NCI-H1417 treated with DMSO at 0.1 percent for 48 hours (cell line): ENCODE results near the gene GPR143.
"Not testable (repeated sequence)": the region's sequence is repeated elsewhere in the genome, so short reads cannot be mapped to it uniquely, and the experiment has no call there.

ENCODE experiments used
- DNase-seq: peaks from one replicate; lab custom pipeline; 2025; lab: John Stamatoyannopoulos, UW

The GPR143 gene

GRCh38 chrX:9765737-9766097 lies at the start of gene GPR143:
GPR143 (minus strand) TSS chrX:9765847; CDS start chrX:9765817, 30 bp downstream.
- no peak for DNase-seq

- not testable (repeated sequence) for DNase-seq
Observed at GRCh38 chrX:9811086-9811485, 45.4 kb upstream of the GPR143 start.

GRCh38 chrX:9809876-9810275 lies 44.2 kb upstream of the GPR143 start:
- DNase-seq = not testable (repeated sequence)

- DNase-seq = no peak
Observed at GRCh38 chrX:9807355-9808182, 41.9 kb upstream of the GPR143 start.

GRCh38 chrX:9805956-9806355 lies 40.3 kb upstream of the GPR143 start:
- no peak for DNase-seq

GRCh38 chrX:9804444-9804843 lies 38.8 kb upstream of the GPR143 start:
- no peak for DNase-seq

- DNase-seq = no peak
Observed at GRCh38 chrX:9802737-9803136, 37.1 kb upstream of the GPR143 start.

- DNase-seq = no peak
Observed at GRCh38 chrX:9797384-9798360, 32.0 kb upstream of the GPR143 start.

- no peak for DNase-seq
Observed at GRCh38 chrX:9794495-9794894, 28.8 kb upstream of the GPR143 start.

GRCh38 chrX:9790866-9791265 lies 25.2 kb upstream of the GPR143 start:
- DNase-seq = no peak

GRCh38 chrX:9789555-9789954 lies 23.9 kb upstream of the GPR143 start:
- no peak for DNase-seq

GRCh38 chrX:9788911-9789310 lies 23.3 kb upstream of the GPR143 start:
- no peak for DNase-seq

- no peak for DNase-seq
Observed at GRCh38 chrX:9786798-9787635, 21.4 kb upstream of the GPR143 start.

- DNase-seq = no peak
Observed at GRCh38 chrX:9785944-9786797, 20.5 kb upstream of the GPR143 start, which contains the start of gene SHROOM2. SHROOM2 (plus strand) TSS chrX:9786429; CDS start chrX:9786546, 117 bp downstream.

GRCh38 chrX:9785254-9785943 lies 19.8 kb upstream of the GPR143 start:
- DNase-seq = no peak

GRCh38 chrX:9784332-9784731 lies 18.7 kb upstream of the GPR143 start:
- no peak for DNase-seq

GRCh38 chrX:9781941-9782340 lies 16.3 kb upstream of the GPR143 start:
- DNase-seq = no peak

- no peak for DNase-seq
Observed at GRCh38 chrX:9775930-9776329, 10.3 kb upstream of the GPR143 start.

- no peak for DNase-seq
Observed at GRCh38 chrX:9772943-9773342, 7.3 kb upstream of the GPR143 start.

GRCh38 chrX:9770319-9770718 lies 4.7 kb upstream of the GPR143 start:
- no peak for DNase-seq
